Measurements from ENCODE around the gene TCEA2.

DNA sequence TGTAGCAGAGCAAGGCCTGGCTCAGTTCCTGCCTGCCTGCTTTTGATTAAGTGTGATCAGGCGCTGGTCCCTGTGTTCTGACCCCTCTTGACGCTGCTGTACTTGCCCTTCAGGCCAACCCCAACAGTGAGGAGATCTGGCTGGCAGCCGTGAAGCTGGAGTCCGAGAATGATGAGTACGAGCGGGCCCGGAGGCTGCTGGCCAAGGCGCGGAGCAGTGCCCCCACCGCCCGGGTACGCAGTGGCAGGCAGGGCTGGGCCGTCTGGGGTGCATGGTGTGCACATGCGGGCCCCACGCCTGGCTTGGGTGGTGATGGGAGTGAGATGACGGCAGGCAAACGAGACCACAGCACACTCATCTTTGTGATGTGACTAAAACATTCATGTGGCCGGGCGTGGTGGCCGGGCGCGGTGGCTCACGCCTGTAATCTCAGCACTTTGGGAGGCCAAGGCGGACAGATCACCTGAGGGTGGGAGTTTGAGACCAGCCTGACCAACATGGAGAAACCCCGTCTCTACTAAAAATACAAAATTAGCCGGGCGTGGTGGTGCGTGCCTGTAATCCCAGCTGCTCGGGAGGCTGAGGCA, 37.1 kb upstream of the TCEA2 start:
- no peak for TF ChIP-seq NFIC (IDR thresholded peaks at IDR 0.05)
- no peak for TF ChIP-seq FOXM1 (IDR thresholded peaks at IDR 0.05; ENCODE audit: borderline replicate concordance, low read depth)
- no peak for TF ChIP-seq TAF1 (IDR thresholded peaks at IDR 0.05; ENCODE audit: low read depth)
- no peak for TF ChIP-seq MAX (IDR thresholded peaks at IDR 0.05)

Measured in Ishikawa (cell line).